Inflammatory macrophage (primary cell): ENCODE measurements around the gene CCN2.

ENCODE experiments used
- DNase-seq, 2 donors: peaks; one replicate each; pipeline ENCODE4 v3.0.0-alpha.2; 2020 to 2022
- total RNA-seq, 18 experiments: gene quantifications; one replicate each; lab custom pipeline; 2026; ENCODE audit warnings: mixed read lengths in 6 of 18, inconsistent platforms in 2 of 18; lab: John Stamatoyannopoulos, UW

CCN2 gene
- 0 to 0.13 (median 0) reads per million in 18 experiments for total RNA-seq

DNA sequence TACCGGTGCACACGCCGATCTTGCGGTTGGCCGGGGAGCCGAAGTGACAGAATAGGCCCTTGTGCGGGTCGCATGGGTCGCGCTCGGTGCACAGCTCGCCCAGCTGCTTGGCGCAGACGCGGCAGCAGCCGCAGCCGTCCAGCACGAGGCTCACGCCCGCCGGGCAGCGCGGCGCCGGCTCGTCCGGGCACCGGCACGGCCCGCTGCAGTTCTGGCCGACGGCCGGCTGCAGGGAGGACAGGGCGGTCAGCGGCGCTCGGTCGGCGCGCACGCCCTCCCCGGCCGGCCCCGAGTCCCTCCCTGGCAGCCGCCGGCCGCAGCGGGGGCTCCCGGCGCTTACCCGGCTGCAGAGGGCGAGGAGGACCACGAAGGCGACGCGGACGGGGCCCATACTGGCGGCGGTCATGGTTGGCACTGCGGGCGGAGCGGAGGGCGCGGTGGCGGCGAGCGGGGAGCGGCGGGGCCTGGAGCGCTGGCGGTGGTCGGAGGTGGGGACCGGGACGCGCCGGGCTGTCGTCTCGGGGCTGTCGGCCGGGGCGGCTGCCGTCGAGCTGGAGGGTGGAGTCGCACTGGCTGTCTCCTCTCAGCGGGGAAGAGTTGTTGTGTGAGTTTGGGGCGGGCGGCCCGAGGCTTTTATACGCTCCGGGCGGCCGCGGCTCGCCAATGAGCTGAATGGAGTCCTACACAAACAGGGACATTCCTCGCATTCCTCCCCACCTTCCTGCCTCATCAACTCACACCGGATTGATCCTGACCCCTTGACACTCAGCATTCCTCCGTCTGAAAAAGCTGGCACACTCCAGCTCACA, at the start of gene CCN2:
Gene CCN2, minus strand, starts transcription at position 606 of the 809 bp plus-strand sequence. Its CDS starts 200 bp downstream, at position 406.
- DNase-seq, result no peak

GRCh38 chr6:132000296-132000695, 49.1 kb upstream of the CCN2 start:
- no peak for DNase-seq

DNA sequence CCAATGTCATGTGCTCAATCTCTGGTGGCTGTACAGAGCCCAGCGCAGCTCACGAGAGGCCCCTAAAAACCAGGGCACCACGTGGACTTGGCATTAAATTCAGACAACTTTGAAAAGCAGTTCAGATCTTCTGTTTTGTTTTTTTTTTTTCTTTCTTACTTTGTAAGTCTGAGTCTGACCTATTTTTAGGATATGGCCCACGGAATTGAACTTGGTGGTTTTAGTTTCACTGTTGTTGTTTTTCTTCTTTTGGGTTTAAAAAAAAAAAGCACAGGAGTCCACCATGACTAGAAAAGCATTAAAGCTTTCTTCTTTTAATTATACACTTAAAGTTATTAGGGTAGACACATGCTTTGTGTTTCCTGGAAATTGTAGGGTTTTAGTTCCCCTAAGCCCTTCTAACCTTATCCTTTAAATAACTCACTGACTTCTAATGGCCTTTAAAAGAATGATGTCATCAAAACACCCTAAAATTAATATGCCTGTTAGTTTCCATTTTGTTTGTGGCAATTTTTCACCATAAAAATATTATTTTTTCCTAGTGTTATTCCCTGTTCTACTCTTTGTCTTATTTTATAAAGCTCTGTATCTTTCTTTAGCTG, 48.5 kb upstream of the CCN2 start:
- DNase-seq, result no peak

GRCh38 chr6:131998255-131998982, 47.2 kb upstream of the CCN2 start:
- no peak for DNase-seq

GRCh38 chr6:131997429-131998153, 46.4 kb upstream of the CCN2 start:
- DNase-seq, result no peak

DNA sequence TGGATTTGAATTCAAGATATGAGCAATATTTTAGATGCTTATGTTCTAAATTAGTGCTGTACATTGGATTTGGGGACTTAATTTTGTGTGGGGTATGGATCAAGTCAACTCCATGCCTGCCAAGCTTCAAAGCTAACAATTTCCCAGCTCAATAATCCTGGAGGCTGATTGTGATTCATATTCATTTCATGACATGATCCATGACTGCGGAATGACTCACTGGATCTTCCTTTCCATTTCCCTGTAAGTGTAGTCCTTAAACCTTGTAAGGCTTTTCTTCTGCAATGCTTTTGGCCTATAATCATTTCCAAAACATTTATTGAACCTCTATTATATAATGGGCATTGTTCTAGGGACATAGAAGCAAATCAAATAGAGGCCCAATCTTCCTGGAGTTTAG, 44.7 kb upstream of the CCN2 start:
- no peak for DNase-seq

DNA sequence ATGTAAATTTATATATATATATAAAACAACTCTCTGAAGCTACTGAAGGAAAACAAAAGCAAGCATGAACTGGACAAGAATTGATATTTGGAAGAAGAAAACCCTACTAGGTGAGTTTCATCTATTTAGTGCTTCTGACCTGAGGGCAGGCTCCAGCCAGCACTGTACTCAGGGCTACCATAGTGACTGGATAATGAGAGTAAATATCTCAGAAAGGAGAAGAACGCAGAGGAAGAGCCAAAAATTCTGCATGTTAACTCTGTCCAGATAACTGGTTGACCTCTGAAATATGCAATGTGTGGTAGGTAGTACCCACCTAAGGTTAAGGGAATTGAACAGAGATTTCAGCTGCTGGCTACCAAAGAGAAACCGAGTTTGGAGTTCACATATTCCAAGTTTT, 41.4 kb upstream of the CCN2 start:
- no peak for DNase-seq

DNA sequence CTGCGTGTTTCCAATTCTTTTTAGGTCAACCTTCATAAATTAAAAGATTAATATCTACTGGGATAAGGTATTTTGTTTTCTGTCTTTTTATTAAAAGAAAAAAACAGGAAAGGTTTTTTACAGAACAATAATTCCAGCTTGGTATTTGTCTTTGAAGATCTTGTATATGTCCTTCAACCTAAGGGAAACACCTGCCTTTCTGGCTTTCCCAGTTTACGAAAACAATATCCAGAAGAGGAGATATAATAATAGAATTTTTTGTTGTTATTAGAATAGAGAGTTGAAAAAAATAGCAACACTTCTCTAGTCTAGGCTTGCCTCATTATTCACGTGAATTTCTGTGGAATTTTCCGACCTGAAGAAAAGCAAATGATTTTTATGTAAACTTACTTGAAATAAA, 37.9 kb upstream of the CCN2 start:
- DNase-seq, result no peak

DNA sequence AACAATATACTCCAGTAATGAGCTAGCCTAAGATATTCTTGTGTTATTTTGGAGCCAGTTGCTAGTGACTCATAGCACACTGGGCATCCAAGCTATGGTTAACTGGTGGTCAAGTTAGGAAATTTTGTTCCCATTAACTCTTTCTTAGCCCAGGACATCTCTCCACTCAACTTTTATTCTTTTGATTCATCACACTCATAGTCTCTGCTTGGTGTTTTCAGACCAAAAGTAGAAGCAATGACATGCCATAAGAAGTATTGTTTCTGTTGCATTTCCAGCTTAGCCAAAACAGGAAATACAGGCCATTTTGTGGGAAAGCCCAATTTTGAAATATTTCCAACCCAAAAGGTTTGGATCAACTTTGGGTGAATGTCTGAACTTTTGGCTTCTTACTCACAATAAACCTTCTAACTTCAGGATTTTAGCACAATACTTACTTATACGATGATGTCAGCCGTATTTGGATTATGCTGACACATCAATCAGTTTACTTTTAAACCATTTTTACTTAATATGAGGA, 31.6 kb upstream of the CCN2 start:
- DNase-seq, result no peak

- no peak for DNase-seq
Observed at GRCh38 chr6:131981624-131981978, 30.4 kb upstream of the CCN2 start.

DNA sequence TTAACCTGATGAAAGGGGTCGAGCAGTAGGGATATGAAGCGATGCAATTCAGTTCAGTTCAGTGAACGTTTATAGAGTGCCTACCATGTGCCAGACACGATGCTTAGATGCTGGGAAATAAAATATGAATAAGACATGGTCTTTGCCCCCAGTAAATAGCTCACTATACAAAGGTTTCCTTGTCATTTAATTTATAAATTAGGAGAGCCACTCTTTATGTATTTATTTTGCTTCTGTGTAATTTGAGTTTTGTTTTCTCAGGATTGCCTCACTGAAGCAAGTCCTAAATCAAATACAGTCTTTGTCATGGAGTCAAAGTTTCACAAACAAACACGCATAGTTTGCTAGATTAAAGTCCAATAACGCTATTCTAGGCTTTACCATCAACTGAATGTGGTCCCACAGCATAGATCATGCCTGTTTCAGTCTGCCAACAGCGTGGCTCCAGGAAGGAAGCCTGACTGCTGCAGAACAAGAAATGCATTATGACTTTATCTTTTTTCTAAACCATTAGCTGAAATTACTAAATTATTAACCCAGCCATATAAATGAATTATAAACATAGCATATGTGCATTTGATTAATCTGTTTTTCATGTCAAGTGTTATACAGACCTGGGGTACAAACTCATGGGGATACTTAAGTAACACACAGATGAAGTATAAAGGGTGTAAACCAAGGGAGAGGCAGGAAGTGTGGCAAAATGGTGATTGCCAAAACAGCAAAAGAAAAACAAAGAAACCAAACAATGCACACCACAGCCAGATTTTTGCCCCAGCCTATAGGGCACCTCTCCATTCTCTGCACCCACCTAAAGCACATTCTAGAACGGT, 29.8 kb upstream of the CCN2 start:
- DNase-seq, result no peak

DNA sequence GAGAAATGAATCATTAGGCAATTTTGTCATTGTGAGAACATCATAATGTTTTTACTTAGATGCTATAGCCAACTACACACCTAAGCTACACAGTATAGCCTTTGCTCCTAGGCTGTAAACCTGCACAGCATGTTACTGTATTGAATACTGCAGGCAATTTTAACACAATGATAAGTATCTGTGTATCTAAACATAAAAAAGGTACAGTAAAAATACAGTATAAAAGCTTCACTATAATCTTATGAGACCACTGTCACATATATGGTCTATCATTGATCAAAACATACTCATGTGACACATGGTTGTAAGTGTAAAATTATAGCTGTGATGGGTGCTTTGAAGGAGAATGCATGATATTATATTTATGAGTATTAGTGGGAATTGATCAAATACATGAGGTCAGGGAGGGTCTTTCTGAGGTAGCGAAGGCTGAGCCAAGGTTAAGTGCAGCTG, 29.2 kb upstream of the CCN2 start:
- DNase-seq, result no peak

DNA sequence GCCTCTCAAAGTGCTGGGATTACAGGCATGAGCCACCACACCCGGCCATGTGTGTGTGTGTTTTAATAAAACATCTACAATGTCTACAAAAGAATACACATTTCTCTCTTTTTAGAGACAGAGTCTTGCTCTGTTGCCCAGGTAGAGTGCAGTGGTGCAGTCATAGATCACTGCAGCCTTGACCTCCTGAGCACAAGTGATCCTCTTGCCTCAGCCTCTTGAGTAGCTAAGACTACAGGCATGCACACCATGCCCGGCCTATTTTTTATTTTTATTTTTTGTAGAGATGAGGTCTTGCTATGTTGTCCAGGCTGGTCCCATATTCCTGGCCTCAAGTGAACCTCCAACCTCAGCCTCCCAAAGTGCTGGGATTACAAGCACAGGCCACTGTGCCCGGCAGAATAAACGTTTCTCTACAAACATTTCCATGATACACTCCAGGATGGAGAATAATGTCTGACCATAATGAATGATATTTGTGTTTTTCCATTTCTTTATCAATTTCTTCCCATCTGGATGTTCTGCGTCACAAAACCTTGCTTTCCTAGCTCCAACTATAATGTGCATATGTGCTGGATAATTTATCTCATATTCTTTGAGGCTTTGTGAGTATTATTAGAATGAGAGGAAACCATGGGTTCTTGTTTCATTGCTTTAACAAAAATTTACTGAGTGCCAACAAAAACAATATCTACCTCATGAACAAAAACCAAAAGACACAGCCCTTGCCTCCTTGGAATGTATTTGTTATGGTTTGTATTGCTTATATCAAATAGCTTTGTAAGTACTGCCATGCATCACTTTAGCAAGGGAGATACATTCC, 28.6 kb upstream of the CCN2 start:
- DNase-seq, result no peak

DNA sequence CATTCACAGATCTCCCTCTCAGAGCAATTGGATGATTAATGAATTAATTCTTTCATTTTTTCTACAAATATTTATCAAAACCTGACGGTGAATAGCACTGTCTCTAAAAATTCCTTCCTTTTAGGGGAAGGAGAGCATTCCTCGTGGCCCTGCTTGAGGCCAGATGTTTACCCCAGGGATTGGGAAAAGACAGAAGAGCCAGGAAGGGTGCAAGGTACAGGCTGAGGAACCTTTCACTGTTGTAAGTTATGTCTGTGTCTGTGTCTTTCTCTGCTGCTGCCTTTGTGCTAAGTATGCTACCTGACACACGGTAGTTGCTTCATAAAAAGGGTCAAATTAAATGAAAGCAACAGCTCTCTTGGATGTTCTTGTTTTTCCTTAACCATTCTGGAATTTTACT, 27.4 kb upstream of the CCN2 start:
- DNase-seq, result no peak

- no peak for DNase-seq
Observed at GRCh38 chr6:131976545-131977061, 25.4 kb upstream of the CCN2 start.

DNA sequence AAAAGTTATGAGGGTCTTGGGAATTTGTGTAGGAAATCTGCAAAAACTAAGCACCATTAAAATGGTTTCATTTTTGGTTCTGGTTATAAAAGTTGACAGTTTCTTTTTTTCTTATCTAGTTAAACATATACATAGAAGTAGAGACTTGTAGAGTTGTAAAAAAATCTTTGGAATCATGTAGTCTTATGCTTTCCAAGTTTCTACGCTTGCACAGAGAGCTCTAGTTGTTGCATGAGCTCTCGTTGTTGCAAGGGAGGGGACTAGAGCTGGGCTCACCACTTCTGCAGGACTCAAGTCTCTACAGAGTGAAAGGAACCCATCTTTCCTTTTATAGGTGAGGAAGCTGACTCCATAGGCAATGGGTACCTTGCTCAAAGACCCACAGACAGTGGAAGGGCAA, 21.6 kb upstream of the CCN2 start:
- no peak for DNase-seq

DNA sequence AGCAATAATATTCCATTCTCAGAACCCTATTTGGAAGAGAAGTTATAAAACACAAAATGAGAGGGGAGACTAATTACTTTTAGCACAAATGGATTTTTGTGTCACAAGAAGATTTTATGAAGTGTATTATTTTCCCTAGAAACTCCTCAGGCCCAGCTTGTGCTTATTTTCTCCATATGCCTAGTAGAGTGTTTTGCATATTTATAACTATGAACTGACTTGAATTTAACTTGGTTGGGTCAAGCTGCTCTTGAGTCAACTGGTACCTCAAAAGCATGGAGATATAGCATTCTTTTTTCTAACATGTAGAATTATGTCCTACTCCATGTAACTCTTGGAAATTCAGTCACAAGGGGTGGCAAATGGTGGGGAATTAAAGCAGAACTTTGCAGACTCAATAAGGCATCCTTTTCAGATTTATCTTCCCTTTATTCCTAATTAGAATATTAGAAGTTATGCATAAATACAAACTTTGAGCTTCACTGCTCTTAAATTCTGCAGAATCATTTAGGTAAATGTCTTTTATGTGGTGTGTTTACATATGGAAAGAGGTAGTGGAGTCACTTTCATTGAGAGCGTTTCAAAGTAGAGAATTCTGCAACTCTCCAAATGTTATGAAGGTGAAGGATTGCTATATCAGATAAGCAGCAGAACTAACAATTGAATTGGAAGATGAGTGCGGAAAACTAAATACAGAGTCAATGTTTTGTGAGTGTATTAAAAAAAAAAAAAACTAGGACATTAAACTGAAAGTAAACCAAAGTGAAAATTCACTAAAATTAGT, 19.1 kb upstream of the CCN2 start:
- DNase-seq, result no peak

GRCh38 chr6:131968656-131969055, 17.5 kb upstream of the CCN2 start:
- no peak for DNase-seq

DNA sequence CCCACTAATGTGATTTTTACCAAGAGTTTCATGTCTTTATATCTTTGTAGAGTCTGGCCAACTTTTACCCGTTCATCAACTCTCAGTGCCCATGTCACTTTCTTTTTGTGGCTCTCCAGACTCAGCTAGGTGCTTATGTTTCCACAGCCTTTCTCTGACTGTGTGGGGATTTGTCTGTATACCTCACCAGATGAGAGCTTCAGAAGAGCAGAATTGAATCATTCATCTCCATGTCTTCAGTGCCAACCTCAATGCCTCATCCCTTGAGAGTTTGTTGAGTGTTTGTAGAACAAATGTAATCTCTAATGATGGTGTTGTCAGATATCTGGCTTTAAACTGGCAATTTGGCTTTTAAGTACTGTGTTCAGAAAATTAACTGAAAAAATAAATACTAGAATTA, 16.8 kb upstream of the CCN2 start:
- no peak for DNase-seq

GRCh38 chr6:131966443-131966842, 15.3 kb upstream of the CCN2 start:
- DNase-seq, result no peak
